ENCODE results near the gene LAMA4.

Gene LAMA4

DNA sequence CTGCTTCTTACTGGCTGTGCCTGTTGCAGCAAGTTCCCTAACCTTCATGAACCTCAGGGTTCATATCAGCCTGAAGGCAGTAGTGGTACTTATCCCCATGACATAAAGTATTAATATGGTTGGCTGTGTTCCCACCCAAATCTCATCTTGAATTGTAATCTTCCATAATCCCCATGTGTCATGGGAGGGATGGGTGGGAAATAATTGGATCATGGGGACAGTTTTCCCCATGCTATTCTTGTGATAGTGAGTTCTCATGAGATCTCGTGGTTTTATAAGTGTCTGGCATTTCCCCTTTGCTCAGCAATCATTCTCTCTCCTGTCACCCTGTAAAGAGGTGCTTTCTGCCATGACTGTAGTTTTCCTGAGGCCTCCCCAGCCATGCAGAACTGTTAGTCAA lies 105.1 kb downstream of the LAMA4 start:
- H3K36me3 ChIP-seq (ENCODE audit: control insufficient read depth in 2 of 2, insufficient read depth in 2 of 2, low read length in 2 of 2) = peaks cover 31 to 43% of the 10 kb centered on the region in 2 donors
- no peak overlapping the region for H3K4me3 ChIP-seq (ENCODE audit: low read length in 2 of 2)
- H3K9ac ChIP-seq (ENCODE audit: low read length in 2 of 2) = peak overlapping the region in 1 of 2 donors; percentile 44
- H3K9me3 ChIP-seq (ENCODE audit: control insufficient read depth in 2 of 2, low read length in 2 of 2) = no peaks in the 10 kb centered on the region
- no peaks in the 10 kb centered on the region for H3K27me3 ChIP-seq (ENCODE audit: control insufficient read depth in 1 of 2, insufficient read depth in 2 of 2, low read length in 2 of 2)
- peaks cover 3% of the 10 kb centered on the region for H3K4me1 ChIP-seq (ENCODE audit: control insufficient read depth, insufficient read depth, low read length)
- peak overlapping the region; percentile 88 for H3K27ac ChIP-seq (ENCODE audit: low read length)

DNA sequence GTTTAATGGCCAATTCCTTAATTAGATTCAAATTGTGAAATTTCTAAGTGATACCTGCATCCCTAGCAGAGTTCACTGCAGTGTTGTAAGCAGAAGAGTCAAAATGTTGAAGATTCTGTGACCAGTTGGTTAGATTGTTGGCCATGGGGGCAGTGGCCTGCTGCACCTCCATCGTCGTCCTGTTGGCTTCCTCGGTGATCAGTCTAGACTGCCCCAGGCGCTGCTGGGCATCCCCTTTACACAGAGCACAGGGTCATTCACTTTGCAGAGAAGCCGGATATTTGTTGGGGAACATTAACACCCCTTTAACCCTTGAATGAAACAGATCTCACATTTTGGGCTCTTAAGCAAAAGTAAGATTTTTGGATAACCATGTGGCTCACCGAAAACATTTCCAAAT lies 106.3 kb downstream of the LAMA4 start:
- H3K27ac ChIP-seq (ENCODE audit: low read length) = no peak overlapping the region
- H3K9ac ChIP-seq (ENCODE audit: low read length in 2 of 2) = no peak overlapping the region
- H3K27me3 ChIP-seq (ENCODE audit: control insufficient read depth in 1 of 2, insufficient read depth in 2 of 2, low read length in 2 of 2) = no peaks in the 10 kb centered on the region
- H3K36me3 ChIP-seq (ENCODE audit: control insufficient read depth in 2 of 2, insufficient read depth in 2 of 2, low read length in 2 of 2) = peaks cover 36 to 47% of the 10 kb centered on the region in 2 donors
- peaks cover 3% of the 10 kb centered on the region for H3K4me1 ChIP-seq (ENCODE audit: control insufficient read depth, insufficient read depth, low read length)
- no peaks in the 10 kb centered on the region for H3K9me3 ChIP-seq (ENCODE audit: control insufficient read depth in 2 of 2, low read length in 2 of 2)
- no peak overlapping the region for H3K4me3 ChIP-seq (ENCODE audit: low read length in 2 of 2)

DNA sequence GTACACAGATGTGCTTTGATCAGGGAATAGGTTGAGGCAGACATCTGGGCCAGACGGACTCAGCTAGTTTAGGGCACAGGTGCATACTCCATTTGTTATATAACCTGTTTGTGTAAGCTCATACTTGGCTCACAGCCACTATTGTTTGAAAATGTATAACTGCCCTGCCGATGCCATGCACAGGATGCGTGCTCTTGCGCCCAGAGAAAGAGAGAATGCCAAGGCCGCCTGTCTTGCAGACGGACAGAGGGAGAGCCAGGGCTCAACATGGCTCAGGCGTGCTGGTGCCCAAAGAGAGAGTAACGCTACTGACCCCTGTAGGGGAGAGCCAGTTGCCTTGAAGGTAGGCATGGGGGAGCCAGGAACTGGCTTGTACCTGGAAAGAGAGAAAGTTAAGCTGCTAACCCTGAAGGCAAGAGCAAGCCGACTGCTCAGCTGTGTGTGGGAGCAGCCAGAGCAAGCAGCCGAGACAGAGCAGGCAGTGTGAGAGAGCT lies 109.2 kb downstream of the LAMA4 start:
- H3K4me1 ChIP-seq (ENCODE audit: control insufficient read depth, insufficient read depth, low read length) = no peaks in the 10 kb centered on the region
- no peaks in the 10 kb centered on the region for H3K27me3 ChIP-seq (ENCODE audit: control insufficient read depth in 1 of 2, insufficient read depth in 2 of 2, low read length in 2 of 2)
- H3K27ac ChIP-seq (ENCODE audit: low read length) = peak overlapping the region; percentile 37
- H3K4me3 ChIP-seq (ENCODE audit: low read length in 2 of 2) = no peak overlapping the region
- H3K9me3 ChIP-seq (ENCODE audit: control insufficient read depth in 2 of 2, low read length in 2 of 2) = no peaks in the 10 kb centered on the region
- no peak overlapping the region for H3K9ac ChIP-seq (ENCODE audit: low read length in 2 of 2)
- peaks cover 56 to 65% of the 10 kb centered on the region in 2 donors for H3K36me3 ChIP-seq (ENCODE audit: control insufficient read depth in 2 of 2, insufficient read depth in 2 of 2, low read length in 2 of 2)

DNA sequence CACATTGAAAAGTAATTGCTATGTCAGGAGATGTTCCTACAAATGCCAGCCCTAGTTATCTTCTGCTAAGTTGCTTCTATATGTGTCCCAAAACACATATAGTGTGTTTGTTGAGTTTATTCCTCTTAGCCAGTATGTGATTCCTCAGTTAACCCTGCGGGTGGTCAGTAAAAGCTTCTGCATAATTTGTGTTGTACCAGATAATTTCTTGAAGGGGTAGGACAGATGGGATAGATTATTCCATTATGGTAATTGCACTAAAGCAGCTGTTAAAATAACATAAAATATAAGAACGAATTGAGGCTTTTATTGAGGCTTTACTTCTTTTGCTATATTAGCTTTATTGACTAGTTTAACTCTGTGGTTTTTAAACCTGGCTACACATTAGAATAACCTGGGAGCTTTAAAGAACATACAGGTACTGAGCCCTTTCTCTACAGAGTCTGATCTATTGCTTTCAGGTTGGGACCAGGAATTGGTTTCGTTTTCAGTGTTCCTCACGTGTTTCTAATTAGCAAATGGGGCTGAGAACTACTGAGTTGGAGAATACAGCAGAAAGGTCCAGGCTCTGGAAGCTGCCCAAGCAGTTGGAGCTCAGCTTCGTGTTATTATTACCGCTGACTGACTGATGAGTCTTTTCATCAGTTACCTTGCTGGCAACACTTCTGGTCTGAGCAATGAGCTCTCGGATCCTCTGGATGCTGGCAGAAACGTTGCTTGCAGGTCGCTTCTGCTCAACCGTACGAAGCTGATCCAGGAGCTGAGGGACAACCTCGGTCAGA lies 110.0 kb downstream of the LAMA4 start:
- no peak overlapping the region for H3K27ac ChIP-seq (ENCODE audit: low read length)
- H3K36me3 ChIP-seq (ENCODE audit: control insufficient read depth in 2 of 2, insufficient read depth in 2 of 2, low read length in 2 of 2) = peaks cover 63 to 71% of the 10 kb centered on the region in 2 donors

DNA sequence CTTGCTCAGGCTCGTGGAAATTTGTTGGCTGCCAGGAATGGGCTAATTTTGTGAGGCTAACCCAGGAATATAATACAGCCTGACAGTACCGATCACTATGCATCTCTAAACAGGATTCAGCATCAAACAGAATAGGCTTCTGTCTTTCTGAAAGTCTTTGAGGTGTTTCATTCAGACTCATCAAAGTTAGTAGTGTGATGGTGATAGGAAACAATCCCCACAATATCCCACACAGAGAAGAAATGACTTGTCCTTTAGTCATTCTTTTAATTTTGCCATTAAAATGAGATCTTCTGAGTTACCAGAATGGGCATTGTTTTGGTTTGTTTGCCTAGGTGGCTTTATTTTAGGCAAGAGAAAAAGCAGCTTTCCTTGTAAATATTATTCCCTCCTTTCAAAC lies 112.7 kb downstream of the LAMA4 start:
- H3K27me3 ChIP-seq (ENCODE audit: control insufficient read depth in 1 of 2, insufficient read depth in 2 of 2, low read length in 2 of 2) = no peaks in the 10 kb centered on the region
- H3K9me3 ChIP-seq (ENCODE audit: control insufficient read depth in 2 of 2, low read length in 2 of 2) = no peaks in the 10 kb centered on the region
- H3K27ac ChIP-seq (ENCODE audit: low read length) = peak overlapping the region; percentile 13
- H3K4me3 ChIP-seq (ENCODE audit: low read length in 2 of 2) = no peak overlapping the region
- no peaks in the 10 kb centered on the region for H3K4me1 ChIP-seq (ENCODE audit: control insufficient read depth, insufficient read depth, low read length)
- peaks cover 72 to 78% of the 10 kb centered on the region in 2 donors for H3K36me3 ChIP-seq (ENCODE audit: control insufficient read depth in 2 of 2, insufficient read depth in 2 of 2, low read length in 2 of 2)
- H3K9ac ChIP-seq (ENCODE audit: low read length in 2 of 2) = no peak overlapping the region

More for the DNA sequence above, 110.0 kb downstream of the LAMA4 start:
- no peak overlapping the region for H3K4me3 ChIP-seq (ENCODE audit: low read length in 2 of 2)
- H3K9me3 ChIP-seq (ENCODE audit: control insufficient read depth in 2 of 2, low read length in 2 of 2) = no peaks in the 10 kb centered on the region
- H3K9ac ChIP-seq (ENCODE audit: low read length in 2 of 2) = no peak overlapping the region
- no peaks in the 10 kb centered on the region for H3K4me1 ChIP-seq (ENCODE audit: control insufficient read depth, insufficient read depth, low read length)
- no peaks in the 10 kb centered on the region for H3K27me3 ChIP-seq (ENCODE audit: control insufficient read depth in 1 of 2, insufficient read depth in 2 of 2, low read length in 2 of 2)

DNA sequence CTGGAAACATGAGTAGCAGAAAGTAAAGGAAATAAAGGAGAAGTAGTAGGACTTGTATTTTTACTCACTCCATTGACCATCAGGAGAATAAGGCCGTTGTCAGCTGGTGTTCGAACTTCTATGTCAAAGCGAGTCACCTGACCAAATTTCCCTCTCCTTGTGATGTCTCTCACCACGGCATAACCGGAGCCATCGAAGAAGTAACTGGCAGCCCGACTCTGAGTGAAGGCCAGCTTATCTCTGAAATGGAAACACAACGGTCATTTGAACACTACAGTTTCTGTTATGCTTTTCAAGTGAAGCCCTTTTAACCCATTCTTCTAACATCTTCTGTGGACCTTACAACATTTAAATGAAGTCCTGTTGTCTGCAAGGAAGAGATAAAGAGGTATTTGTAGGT lies 115.3 kb downstream of the LAMA4 start:
- peak overlapping the region; percentile 20 for H3K27ac ChIP-seq (ENCODE audit: low read length)
- no peaks in the 10 kb centered on the region for H3K9me3 ChIP-seq (ENCODE audit: control insufficient read depth in 2 of 2, low read length in 2 of 2)
- no peak overlapping the region for H3K4me3 ChIP-seq (ENCODE audit: low read length in 2 of 2)
- H3K9ac ChIP-seq (ENCODE audit: low read length in 2 of 2) = no peak overlapping the region
- no peaks in the 10 kb centered on the region for H3K27me3 ChIP-seq (ENCODE audit: control insufficient read depth in 1 of 2, insufficient read depth in 2 of 2, low read length in 2 of 2)
- no peaks in the 10 kb centered on the region for H3K4me1 ChIP-seq (ENCODE audit: control insufficient read depth, insufficient read depth, low read length)
- H3K36me3 ChIP-seq (ENCODE audit: control insufficient read depth in 2 of 2, insufficient read depth in 2 of 2, low read length in 2 of 2) = peaks cover 73 to 82% of the 10 kb centered on the region in 2 donors

DNA sequence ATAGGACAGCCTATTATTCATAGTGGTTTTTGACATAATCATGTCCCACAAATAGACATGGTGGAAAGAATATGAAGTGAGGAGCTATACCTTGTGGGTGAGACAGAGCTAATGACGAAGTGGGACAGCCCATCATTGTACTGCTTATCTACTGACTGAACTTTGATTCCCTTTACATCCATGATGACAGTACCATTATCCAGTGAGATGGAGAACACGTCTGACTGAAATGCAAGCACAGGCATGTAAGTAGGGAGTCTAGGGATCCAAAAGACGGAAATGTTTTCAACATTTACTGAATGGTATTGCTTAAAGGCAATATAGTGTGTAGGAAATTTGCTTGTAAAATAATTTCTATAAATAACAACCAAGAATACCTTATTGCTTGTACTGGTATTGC lies 123.5 kb downstream of the LAMA4 start:
- Histone ChIP-seq H3K9ac (ENCODE audit: low read length in 2 of 2) (no peak overlapping the region), H3K4me3 (ENCODE audit: low read length in 2 of 2) (no peak overlapping the region), H3K27ac (ENCODE audit: low read length) (no peak overlapping the region), H3K9me3 (ENCODE audit: control insufficient read depth in 2 of 2, low read length in 2 of 2) (no peaks in the 10 kb centered on the region), H3K27me3 (ENCODE audit: control insufficient read depth in 1 of 2, insufficient read depth in 2 of 2, low read length in 2 of 2) (no peaks in the 10 kb centered on the region), H3K4me1 (ENCODE audit: control insufficient read depth, insufficient read depth, low read length) (no peaks in the 10 kb centered on the region), H3K36me3 (ENCODE audit: control insufficient read depth in 2 of 2, insufficient read depth in 2 of 2, low read length in 2 of 2) (peaks cover 57 to 86% of the 10 kb centered on the region in 2 donors)

DNA sequence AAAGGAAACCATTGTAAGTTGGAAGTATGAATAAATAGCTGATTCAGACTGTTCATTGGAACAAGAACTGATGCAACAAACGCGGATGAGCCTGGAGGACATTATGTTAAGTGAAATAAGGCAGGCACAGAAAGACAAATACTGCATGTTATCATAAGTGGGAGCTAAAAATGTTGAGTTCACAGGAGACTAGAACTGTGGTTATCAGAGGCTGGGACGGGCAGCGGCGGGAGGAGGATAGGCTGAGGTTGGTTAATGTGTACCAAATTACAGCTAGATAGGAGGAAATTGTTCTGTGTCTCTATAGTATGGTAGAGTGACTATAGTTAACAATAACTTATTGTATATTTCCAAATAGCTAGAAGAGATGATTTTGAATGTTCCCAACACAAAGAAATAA lies 126.2 kb downstream of the LAMA4 start:
- Histone ChIP-seq H3K27me3 (ENCODE audit: control insufficient read depth in 1 of 2, insufficient read depth in 2 of 2, low read length in 2 of 2) (no peaks in the 10 kb centered on the region), H3K9ac (ENCODE audit: low read length in 2 of 2) (no peak overlapping the region), H3K4me1 (ENCODE audit: control insufficient read depth, insufficient read depth, low read length) (no peaks in the 10 kb centered on the region), H3K4me3 (ENCODE audit: low read length in 2 of 2) (no peak overlapping the region), H3K36me3 (ENCODE audit: control insufficient read depth in 2 of 2, insufficient read depth in 2 of 2, low read length in 2 of 2) (peaks cover 57 to 77% of the 10 kb centered on the region in 2 donors), H3K27ac (ENCODE audit: low read length) (no peak overlapping the region), H3K9me3 (ENCODE audit: control insufficient read depth in 2 of 2, low read length in 2 of 2) (no peaks in the 10 kb centered on the region)

DNA sequence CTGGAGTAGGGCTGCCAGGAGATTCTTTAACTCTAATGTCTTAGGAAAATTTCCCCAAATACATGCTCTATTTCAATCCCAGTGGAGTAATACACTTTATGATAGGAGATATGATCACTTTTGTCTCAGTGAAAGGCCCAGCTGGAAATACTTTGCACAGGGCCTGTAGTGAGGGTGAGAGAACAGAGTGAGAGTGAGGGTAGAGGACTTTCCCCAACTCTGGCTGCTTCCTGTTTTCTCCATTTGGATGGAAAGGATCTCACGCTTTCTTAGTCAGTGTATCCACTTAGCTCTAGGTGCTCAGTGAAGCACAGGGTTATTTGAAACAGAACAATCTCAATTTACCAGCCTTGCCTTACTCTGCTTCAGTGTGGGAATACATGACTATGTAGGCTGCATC lies 130.4 kb downstream of the LAMA4 start:
- no peaks in the 10 kb centered on the region for H3K4me1 ChIP-seq (ENCODE audit: control insufficient read depth, insufficient read depth, low read length)
- no peak overlapping the region for H3K4me3 ChIP-seq (ENCODE audit: low read length in 2 of 2)
- H3K9ac ChIP-seq (ENCODE audit: low read length in 2 of 2) = no peak overlapping the region
- no peaks in the 10 kb centered on the region for H3K27me3 ChIP-seq (ENCODE audit: control insufficient read depth in 1 of 2, insufficient read depth in 2 of 2, low read length in 2 of 2)
- peaks cover 68 to 77% of the 10 kb centered on the region in 2 donors for H3K36me3 ChIP-seq (ENCODE audit: control insufficient read depth in 2 of 2, insufficient read depth in 2 of 2, low read length in 2 of 2)
- H3K27ac ChIP-seq (ENCODE audit: low read length) = no peak overlapping the region
- no peaks in the 10 kb centered on the region for H3K9me3 ChIP-seq (ENCODE audit: control insufficient read depth in 2 of 2, low read length in 2 of 2)

DNA sequence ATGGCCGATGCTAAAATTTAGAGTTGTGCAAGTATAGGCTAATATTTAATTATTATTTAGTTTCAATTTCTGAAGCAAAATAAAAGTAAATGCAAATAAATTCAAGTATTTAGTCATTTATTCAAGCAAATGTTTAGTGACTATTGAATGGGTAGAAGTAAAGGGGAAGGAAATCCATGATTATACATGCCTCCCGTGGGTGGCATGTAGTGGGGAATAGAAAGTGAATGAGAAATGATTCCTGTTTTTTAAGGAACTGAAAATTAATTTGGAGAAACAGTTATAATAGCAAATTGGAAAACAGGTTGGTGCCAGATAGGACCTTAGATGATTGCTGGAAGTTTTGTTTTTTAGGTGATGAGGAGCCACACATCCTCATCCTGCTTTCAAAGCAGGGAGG lies 131.6 kb downstream of the LAMA4 start:
- Histone ChIP-seq H3K9ac (ENCODE audit: low read length in 2 of 2) (no peak overlapping the region), H3K27ac (ENCODE audit: low read length) (no peak overlapping the region), H3K9me3 (ENCODE audit: control insufficient read depth in 2 of 2, low read length in 2 of 2) (no peaks in the 10 kb centered on the region), H3K27me3 (ENCODE audit: control insufficient read depth in 1 of 2, insufficient read depth in 2 of 2, low read length in 2 of 2) (no peaks in the 10 kb centered on the region), H3K36me3 (ENCODE audit: control insufficient read depth in 2 of 2, insufficient read depth in 2 of 2, low read length in 2 of 2) (peaks cover 70 to 75% of the 10 kb centered on the region in 2 donors), H3K4me3 (ENCODE audit: low read length in 2 of 2) (no peak overlapping the region), H3K4me1 (ENCODE audit: control insufficient read depth, insufficient read depth, low read length) (no peaks in the 10 kb centered on the region)

DNA sequence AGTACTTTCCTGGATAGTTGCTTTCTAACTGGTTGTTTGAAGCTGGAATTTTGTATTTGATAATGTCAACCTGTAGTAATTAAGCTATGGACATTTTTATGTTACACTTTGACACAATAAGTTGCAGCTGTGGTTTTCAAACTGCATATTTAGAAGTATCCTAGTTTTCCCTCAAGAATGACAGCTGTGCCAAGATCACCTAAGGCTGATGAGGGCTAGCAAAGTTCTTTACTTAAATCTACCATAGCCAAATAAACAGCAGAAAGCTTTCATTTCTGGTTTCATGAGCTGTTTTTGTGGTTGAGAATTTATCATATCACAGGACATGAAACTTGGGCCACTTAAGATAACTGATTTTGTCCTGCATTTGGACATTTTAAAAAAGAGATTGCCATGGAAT lies 136.3 kb downstream of the LAMA4 start:
- H3K4me1 ChIP-seq (ENCODE audit: control insufficient read depth, insufficient read depth, low read length) = no peaks in the 10 kb centered on the region
- H3K27ac ChIP-seq (ENCODE audit: low read length) = no peak overlapping the region
- no peak overlapping the region for H3K9ac ChIP-seq (ENCODE audit: low read length in 2 of 2)
- no peak overlapping the region for H3K4me3 ChIP-seq (ENCODE audit: low read length in 2 of 2)
- H3K9me3 ChIP-seq (ENCODE audit: control insufficient read depth in 2 of 2, low read length in 2 of 2) = no peaks in the 10 kb centered on the region
- peaks cover 57 to 79% of the 10 kb centered on the region in 2 donors for H3K36me3 ChIP-seq (ENCODE audit: control insufficient read depth in 2 of 2, insufficient read depth in 2 of 2, low read length in 2 of 2)
- no peaks in the 10 kb centered on the region for H3K27me3 ChIP-seq (ENCODE audit: control insufficient read depth in 1 of 2, insufficient read depth in 2 of 2, low read length in 2 of 2)
